ENCODE measurements around the gene CDKAL1.

CDKAL1 gene

DNA sequence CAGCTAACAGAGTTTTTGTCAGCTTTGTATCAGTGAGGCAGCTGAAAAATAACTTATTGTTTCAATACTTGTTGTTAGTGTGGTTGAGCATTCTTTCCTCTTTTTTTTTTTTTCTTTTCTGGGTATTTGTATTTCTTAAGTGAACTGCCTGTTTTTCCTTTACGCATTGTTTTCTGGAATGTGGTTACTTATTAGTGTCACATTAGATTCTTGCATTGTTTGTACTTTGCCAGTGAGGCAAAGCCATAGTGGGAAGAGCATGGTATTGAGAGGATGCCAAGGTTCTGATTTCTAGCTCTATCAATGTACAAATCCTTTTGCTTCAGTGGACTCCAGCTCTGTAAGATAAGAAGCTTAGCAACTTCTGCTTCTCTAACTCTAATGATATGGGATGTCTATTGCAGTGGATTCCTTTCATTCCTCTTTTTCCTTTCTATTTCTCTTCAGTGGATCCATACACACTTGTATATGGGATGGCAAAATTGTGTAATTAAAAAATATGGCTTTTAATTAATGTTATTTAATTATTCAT, 3.9 kb downstream of the CDKAL1 start:
- DNase-seq (no peak), ATAC-seq (ENCODE audit: insufficient read depth, low read depth) (no peak)
- Histone ChIP-seq H4K20me1 (ENCODE audit: insufficient read depth, low read length) (no peaks in the 10 kb centered on the region; the same call in 1 of the 2 replicates), H3K36me3 (ENCODE audit: insufficient read depth, low read length) (peaks cover 41% of the 10 kb centered on the region), H2AFZ (ENCODE audit: low read depth, low read length) (no peak overlapping the region), H3K4me3 (ENCODE audit: low read depth in 1 of 2, low read length in 2 of 2) (no peak overlapping the region), H3K4me1 (ENCODE audit: insufficient read depth, low read length) (peaks cover 31% of the 10 kb centered on the region), H3K27me3 (ENCODE audit: insufficient read depth, low read length, poor library complexity) (no peaks in the 10 kb centered on the region), H3K79me2 (ENCODE audit: insufficient read depth, low read length) (peaks cover 80% of the 10 kb centered on the region), H3K9ac (ENCODE audit: low read depth, low read length) (no peak overlapping the region), H3K4me2 (ENCODE audit: insufficient read depth, low read length) (no peak overlapping the region), H3K27ac (ENCODE audit: low read length) (no peak overlapping the region), H3K9me3 (ENCODE audit: insufficient read depth, low read length, severe bottlenecking) (no peaks in the 10 kb centered on the region)
- TF ChIP-seq EZH2 (IDR thresholded peaks at IDR 0.05; ENCODE audit: borderline replicate concordance, low read depth, low read length, severe bottlenecking) = no peak
- TF ChIP-seq, protein P1, sequence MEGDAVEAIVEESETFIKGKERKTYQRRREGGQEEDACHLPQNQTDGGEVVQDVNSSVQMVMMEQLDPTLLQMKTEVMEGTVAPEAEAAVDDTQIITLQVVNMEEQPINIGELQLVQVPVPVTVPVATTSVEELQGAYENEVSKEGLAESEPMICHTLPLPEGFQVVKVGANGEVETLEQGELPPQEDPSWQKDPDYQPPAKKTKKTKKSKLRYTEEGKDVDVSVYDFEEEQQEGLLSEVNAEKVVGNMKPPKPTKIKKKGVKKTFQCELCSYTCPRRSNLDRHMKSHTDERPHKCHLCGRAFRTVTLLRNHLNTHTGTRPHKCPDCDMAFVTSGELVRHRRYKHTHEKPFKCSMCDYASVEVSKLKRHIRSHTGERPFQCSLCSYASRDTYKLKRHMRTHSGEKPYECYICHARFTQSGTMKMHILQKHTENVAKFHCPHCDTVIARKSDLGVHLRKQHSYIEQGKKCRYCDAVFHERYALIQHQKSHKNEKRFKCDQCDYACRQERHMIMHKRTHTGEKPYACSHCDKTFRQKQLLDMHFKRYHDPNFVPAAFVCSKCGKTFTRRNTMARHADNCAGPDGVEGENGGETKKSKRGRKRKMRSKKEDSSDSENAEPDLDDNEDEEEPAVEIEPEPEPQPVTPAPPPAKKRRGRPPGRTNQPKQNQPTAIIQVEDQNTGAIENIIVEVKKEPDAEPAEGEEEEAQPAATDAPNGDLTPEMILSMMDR (IDR thresholded peaks at IDR 0.05; ENCODE audit: borderline replicate concordance, extremely low read depth, low read length, poor library complexity, severe bottlenecking) = no peak

DNA sequence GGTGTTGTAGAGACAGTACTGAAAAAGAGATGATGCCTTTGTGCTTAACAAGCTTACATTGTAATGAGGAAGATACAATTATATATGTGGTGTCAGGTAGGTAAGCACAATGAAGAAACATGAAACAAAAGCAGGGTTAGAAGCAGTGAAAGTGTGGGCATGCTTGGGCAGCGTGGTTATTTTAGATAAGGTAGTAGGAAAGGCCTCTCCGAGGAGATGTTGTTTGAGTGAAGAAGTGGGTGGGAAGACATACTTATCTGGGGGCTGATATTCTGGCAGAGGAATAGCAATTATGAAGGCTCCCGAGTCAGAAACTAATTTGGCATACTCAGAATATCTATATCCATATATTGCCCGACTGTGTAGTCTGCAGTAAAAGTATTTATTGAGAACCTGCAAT, 4.7 kb downstream of the CDKAL1 start:
- Histone ChIP-seq H3K79me2 (ENCODE audit: insufficient read depth, low read length) (peaks cover 86% of the 10 kb centered on the region), H3K4me2 (ENCODE audit: insufficient read depth, low read length) (no peak overlapping the region)

DNA sequence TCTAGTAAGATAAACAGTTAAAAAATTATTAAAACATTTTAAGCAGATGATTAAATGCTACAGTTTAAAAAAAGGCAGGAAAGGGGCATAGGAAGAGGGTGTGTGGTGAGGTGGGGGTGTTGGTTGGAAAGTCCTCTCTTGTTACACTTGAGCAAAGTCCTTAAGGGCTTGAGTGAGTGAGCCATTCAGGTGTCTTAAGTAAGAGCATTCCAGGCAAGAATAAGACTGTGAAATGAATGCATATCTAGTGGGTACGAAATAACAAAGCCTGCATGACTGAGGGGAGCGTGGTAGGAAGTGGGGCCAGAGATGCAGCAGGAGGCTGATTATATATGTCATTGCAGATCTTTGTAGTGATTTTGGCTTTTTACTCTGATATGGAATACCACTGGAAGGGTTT, 5.1 kb downstream of the CDKAL1 start:
- Histone ChIP-seq H3K9me3 (ENCODE audit: insufficient read depth, low read length, severe bottlenecking) (no peaks in the 10 kb centered on the region), H3K4me3 (ENCODE audit: low read depth in 1 of 2, low read length in 2 of 2) (no peak overlapping the region), H3K4me1 (ENCODE audit: insufficient read depth, low read length) (peaks cover 23% of the 10 kb centered on the region), H3K27ac (ENCODE audit: low read length) (no peak overlapping the region), H3K27me3 (ENCODE audit: insufficient read depth, low read length, poor library complexity) (no peaks in the 10 kb centered on the region), H2AFZ (ENCODE audit: low read depth, low read length) (no peak overlapping the region), H3K4me2 (ENCODE audit: insufficient read depth, low read length) (no peak overlapping the region), H3K79me2 (ENCODE audit: insufficient read depth, low read length) (peaks cover 88% of the 10 kb centered on the region), H3K36me3 (ENCODE audit: insufficient read depth, low read length) (peaks cover 42% of the 10 kb centered on the region), H4K20me1 (ENCODE audit: insufficient read depth, low read length) (no peaks in the 10 kb centered on the region; the same call in 1 of the 2 replicates), H3K9ac (ENCODE audit: low read depth, low read length) (no peak overlapping the region)
- no peak for DNase-seq
- no peak for ATAC-seq (ENCODE audit: insufficient read depth, low read depth)
- TF ChIP-seq, protein P1 (IDR thresholded peaks at IDR 0.05; ENCODE audit: borderline replicate concordance, extremely low read depth, low read length, poor library complexity, severe bottlenecking) = no peak
- no peak for TF ChIP-seq EZH2 (IDR thresholded peaks at IDR 0.05; ENCODE audit: borderline replicate concordance, low read depth, low read length, severe bottlenecking)

More for the DNA sequence above, 4.7 kb downstream of the CDKAL1 start:
- H2AFZ ChIP-seq (ENCODE audit: low read depth, low read length) = no peak overlapping the region
- H3K27ac ChIP-seq (ENCODE audit: low read length) = no peak overlapping the region
- H3K27me3 ChIP-seq (ENCODE audit: insufficient read depth, low read length, poor library complexity) = no peaks in the 10 kb centered on the region
- peaks cover 42% of the 10 kb centered on the region for H3K36me3 ChIP-seq (ENCODE audit: insufficient read depth, low read length)
- DNase-seq (no peak), ATAC-seq (ENCODE audit: insufficient read depth, low read depth) (no peak)
- H3K9me3 ChIP-seq (ENCODE audit: insufficient read depth, low read length, severe bottlenecking) = no peaks in the 10 kb centered on the region
- no peak overlapping the region for H3K4me3 ChIP-seq (ENCODE audit: low read depth in 1 of 2, low read length in 2 of 2)
- no peaks in the 10 kb centered on the region; the same call in 1 of the 2 replicates for H4K20me1 ChIP-seq (ENCODE audit: insufficient read depth, low read length)
- H3K9ac ChIP-seq (ENCODE audit: low read depth, low read length) = no peak overlapping the region
- peaks cover 26% of the 10 kb centered on the region for H3K4me1 ChIP-seq (ENCODE audit: insufficient read depth, low read length)
- TF ChIP-seq, protein P1 (IDR thresholded peaks at IDR 0.05; ENCODE audit: borderline replicate concordance, extremely low read depth, low read length, poor library complexity, severe bottlenecking) = no peak
- no peak for TF ChIP-seq EZH2 (IDR thresholded peaks at IDR 0.05; ENCODE audit: borderline replicate concordance, low read depth, low read length, severe bottlenecking)

Data from DND-41 (cell line).